SU-DHL-6 (cell line): ENCODE results near the gene PRPF6.

Experiments used
- EZH2phosphoT487 ChIP-seq: fragments of 200-600 bp; sonication (generic), shearing (Covaris generic); conservative IDR thresholded peaks from 2 replicates; pipeline ENCODE4 v1.6.1; 2018; ENCODE audit warnings: mild to moderate bottlenecking, antibody characterized with exemption, low read length, moderate library complexity, mixed read lengths
- TF ChIP-seq, protein P1 (sequence below): fragments of 200-600 bp; sonication (generic); IDR thresholded peaks from one replicate; pipeline ENCODE4 v1.5.1; 2017; ENCODE audit warnings: antibody characterized with exemption, mild to moderate bottlenecking, low read length, moderate library complexity; ENCODE audit not compliant: insufficient read depth, poor library complexity, severe bottlenecking

DNA sequence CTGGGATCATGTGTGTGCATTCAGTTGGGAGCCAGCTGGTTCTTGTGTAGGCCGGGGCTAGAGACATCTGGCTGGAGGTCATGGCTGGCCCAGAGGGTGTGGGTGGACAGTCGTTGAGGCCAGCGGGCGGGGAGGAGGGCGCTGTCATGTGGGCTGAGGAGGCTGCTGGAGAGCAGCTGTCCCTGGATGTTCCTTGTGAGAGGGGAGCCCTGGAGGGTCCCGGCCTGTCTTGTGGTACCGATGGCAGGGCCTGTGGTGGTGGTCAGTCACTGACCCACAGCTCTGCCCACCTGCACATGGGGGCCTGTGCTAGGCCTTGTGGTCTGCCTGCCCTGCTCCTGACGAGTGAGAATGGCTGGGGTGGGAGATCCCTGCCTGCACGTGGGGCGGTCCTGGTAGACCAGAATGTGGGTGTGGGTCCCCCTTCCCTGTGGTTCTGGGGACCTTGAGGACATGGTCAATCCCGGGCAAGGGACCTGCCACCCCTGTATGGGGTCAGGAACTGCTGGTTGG is 53.1 kb downstream of the PRPF6 start:
- TF ChIP-seq, protein P1, sequence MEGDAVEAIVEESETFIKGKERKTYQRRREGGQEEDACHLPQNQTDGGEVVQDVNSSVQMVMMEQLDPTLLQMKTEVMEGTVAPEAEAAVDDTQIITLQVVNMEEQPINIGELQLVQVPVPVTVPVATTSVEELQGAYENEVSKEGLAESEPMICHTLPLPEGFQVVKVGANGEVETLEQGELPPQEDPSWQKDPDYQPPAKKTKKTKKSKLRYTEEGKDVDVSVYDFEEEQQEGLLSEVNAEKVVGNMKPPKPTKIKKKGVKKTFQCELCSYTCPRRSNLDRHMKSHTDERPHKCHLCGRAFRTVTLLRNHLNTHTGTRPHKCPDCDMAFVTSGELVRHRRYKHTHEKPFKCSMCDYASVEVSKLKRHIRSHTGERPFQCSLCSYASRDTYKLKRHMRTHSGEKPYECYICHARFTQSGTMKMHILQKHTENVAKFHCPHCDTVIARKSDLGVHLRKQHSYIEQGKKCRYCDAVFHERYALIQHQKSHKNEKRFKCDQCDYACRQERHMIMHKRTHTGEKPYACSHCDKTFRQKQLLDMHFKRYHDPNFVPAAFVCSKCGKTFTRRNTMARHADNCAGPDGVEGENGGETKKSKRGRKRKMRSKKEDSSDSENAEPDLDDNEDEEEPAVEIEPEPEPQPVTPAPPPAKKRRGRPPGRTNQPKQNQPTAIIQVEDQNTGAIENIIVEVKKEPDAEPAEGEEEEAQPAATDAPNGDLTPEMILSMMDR = no peak
- TF ChIP-seq EZH2phosphoT487 = no peak
